HG03025 (cell line): ENCODE measurements around the gene TMEM222.

Source experiments
- ATAC-seq: cut with Tn5 transposase; IDR thresholded peaks from one replicate; pipeline ENCODE4 v1.9.1; 2021; ENCODE audit warnings: mild to moderate bottlenecking, moderate library complexity; ENCODE audit not compliant: unreplicated experiment, low FRiP score

Gene TMEM222

DNA sequence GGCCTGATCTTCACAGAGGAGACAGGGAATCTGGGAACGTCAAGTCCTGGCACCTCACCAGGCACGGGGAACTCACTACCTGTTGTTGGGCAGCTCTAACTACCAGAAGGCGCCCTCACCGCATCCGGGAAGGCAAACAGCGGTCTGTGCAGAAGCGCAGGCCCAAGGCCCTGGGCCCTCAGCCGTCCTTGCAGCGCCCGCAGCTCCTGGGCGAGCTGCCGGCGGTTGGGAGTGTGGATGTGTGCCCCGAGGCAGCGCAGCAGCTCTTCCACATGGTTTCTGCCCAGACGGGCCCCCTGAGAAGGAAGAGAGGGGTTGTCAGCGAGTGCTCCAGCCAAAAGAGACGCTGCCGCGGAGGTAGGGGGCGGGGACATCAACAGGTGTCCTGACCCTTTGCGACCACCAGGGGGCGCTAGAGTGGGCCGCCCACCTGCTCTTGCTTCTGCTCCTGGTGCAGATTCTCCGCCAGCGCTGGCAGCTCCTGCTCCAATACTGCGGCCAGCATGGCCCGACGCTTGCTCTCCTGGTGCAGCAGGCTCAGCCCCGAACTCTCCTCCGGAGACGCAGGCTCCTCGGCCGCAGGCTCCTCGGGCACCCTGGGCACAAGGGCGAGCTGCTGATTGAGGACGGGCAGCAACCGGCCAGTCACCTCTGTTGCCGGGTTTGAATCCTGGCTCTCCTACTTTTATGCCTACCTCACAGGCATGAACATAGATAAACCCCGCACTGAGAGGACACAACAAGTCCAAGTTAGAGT is 35.5 kb downstream of the TMEM222 start:
- no peak for ATAC-seq

- no peak for ATAC-seq
Measured at GRCh38 chr1:27358038-27358927, 36.3 kb downstream of the TMEM222 start.

- ATAC-seq = no peak
Measured at GRCh38 chr1:27358928-27359313, 37.0 kb downstream of the TMEM222 start.

- ATAC-seq = no peak
Measured at GRCh38 chr1:27359822-27360158, 37.8 kb downstream of the TMEM222 start.

DNA sequence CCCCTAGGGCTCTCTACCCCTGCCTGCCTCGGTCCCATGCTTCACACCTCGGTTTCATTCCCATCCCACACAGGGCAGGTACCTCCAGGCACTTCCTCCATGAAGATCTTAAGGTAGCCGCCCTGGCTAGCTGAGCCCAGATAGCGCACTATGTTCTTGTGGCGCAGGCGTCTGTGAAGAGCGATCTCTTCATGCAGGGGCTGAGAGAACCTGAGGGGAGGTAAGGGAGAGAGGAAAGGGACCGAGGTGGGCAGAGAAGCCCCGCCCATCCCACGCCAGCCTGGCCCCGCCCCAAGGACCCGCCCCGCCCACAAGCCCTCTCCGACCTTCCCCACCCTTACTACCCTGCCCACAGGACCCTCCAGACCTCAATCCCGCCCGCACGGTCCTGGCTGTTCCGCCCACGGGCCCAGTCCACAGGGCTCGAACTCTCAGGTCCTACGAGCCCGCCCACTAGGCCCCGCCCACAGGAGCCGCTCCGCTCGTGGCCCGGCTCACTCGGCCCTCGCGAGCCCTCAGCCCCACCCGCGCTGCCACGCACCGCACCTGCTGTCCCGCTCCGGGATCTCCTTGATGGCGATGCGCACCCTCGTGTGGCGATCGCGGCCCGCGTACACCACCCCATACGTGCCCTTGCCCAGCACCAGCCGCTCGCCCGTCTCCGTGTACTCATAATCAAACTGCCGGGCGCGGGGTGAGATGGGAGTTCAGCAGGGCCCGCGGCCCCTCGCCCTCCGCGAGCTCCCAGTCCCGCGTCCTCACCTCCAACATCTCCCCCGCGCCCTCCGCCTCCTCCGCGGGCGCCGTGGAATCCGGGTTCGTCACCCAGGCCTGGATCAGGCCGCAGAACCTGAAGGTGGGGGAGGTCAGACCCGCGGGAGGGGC is 38.4 kb downstream of the TMEM222 start:
- no peak for ATAC-seq

- no peak for ATAC-seq
Measured at GRCh38 chr1:27361044-27361402, 39.1 kb downstream of the TMEM222 start.

- ATAC-seq = no peak
Measured at GRCh38 chr1:27361553-27361952, 39.6 kb downstream of the TMEM222 start.

GRCh38 chr1:27363766-27364695 is 42.1 kb downstream of the TMEM222 start:
- ATAC-seq = no peak

- ATAC-seq = no peak
Measured at GRCh38 chr1:27364696-27365371, 42.9 kb downstream of the TMEM222 start.

- peak; percentile 19 for ATAC-seq
Measured at GRCh38 chr1:27365372-27366112, 43.6 kb downstream of the TMEM222 start.

- ATAC-seq = peak; percentile 20
Measured at GRCh38 chr1:27366113-27366410, 44.1 kb downstream of the TMEM222 start.

DNA sequence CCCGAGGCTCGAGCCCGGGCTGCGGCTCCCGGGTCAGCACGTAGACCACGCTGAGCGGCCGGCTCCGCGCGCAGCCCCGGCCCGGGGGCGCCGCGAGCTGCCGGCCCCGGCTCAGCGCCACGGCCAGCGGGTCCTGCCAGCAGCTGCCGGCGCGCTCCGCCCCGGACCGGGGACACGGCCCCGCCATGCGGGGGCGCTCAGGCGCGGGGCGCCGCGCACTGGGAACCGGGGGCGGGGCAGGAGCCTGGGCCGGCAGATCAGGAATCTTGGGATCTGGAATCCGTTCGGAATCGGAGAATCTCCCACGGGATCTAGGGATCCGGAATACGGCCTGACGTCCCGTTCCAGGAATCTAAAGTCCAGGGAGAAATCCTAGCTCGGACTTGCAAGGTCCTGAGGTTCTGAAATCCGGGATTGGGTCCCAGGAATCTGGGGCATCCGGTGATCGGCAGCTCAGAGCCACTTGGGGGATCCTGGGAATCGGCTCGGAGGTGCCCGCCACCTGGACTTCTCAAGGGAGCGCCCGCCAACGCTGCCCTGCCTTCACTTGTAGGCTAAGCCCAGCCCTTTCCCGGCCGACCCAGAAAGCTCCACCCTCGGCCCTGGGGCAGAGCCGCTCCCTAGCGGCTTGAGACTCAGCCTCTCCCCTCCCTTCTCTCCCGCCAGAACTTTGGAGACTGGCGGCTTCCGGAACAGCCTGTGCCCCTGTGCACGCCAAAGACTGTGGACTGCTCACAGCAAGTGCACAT is 44.6 kb downstream of the TMEM222 start, which contains the start of gene MAP3K6:
MAP3K6 (minus strand) TSS at position 551 of the 749 bp plus-strand sequence; CDS start at position 187, 364 bp downstream.
- ATAC-seq = peak; percentile 41

DNA sequence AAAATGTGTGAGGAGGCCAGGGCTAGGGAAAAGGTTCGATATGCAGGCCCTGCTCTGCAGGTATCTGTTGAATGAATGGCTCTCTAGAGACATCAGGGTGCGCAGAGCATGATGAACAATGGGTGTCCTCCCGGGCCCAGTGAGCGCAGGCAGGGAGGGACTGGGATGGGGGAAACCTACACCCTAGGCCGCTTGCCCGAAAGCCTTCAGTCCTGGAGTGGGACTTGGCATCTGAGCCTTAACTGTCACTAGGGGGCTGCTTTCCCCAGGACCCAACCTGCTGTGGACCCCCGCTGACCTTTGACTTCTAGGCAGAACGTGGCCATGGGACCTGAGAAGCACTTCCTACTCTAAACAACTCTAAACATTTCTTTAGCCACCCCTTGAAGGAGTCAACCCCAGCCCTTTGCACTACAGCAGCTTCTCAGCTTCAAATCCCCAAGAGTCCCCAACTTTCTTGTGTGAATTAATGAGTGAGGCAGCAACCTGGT is 45.2 kb downstream of the TMEM222 start:
- ATAC-seq = no peak

GRCh38 chr1:27368869-27369582 is 47.1 kb downstream of the TMEM222 start:
- ATAC-seq = no peak

GRCh38 chr1:27372022-27372807 is 50.3 kb downstream of the TMEM222 start:
- no peak for ATAC-seq
